Esophagus (tissue), 2 donors: ENCODE results near the gene CROT. TPM values are rescaled to one million over a fixed set of nuclear protein-coding genes. Genes with fewer than 3 reads are reported as not detected.

Source experiments
- H3K27ac ChIP-seq, 2 donors: one replicate each; pipeline ENCODE4 v1.5.1; 2013; ENCODE audit warnings: low read depth in 2 of 2, mild to moderate bottlenecking in 2 of 2, inconsistent platforms in 1 of 2, low read length in 1 of 2, moderate library complexity in 1 of 2
- H3K27me3 ChIP-seq, 2 donors: one replicate each; pipeline ENCODE4 v1.6.1; 2013; ENCODE audit warnings: low read length in 2 of 2, control low read depth in 1 of 2, mild to moderate bottlenecking in 1 of 2; ENCODE audit not compliant: insufficient read depth in 2 of 2, control insufficient read depth in 1 of 2
- H3K36me3 ChIP-seq, 2 donors: one replicate each; pipeline ENCODE4 v1.6.1; 2013; ENCODE audit warnings: low read length in 1 of 2; ENCODE audit not compliant: control insufficient read depth in 2 of 2, insufficient read depth in 2 of 2
- H3K4me1 ChIP-seq, 2 donors: one replicate each; pipeline ENCODE4 v1.6.1; 2013; ENCODE audit warnings: low read length in 1 of 2; ENCODE audit not compliant: control insufficient read depth in 2 of 2, insufficient read depth in 2 of 2
- H3K4me3 ChIP-seq, 2 donors: one replicate each; pipeline ENCODE4 v1.5.1; 2013; ENCODE audit warnings: low read length in 2 of 2, mild to moderate bottlenecking in 2 of 2, low read depth in 1 of 2, moderate library complexity in 1 of 2
- H3K9me3 ChIP-seq, 2 donors: one replicate each; pipeline ENCODE4 v1.6.1; 2013; ENCODE audit warnings: mild to moderate bottlenecking in 2 of 2, low read depth in 1 of 2, low read length in 1 of 2, moderate library complexity in 1 of 2; ENCODE audit not compliant: control insufficient read depth in 2 of 2, insufficient read depth in 1 of 2
- WGBS, 2 donors: extraction: QIAGEN DNeasy Blood & Tissue Kit; methylation state at CpG; one replicate each; pipeline ENCODE4 v1.1.7; 2013; 5-methylcytosine and 5-hydroxymethylcytosine counted together
- polyA plus RNA-seq, 2 donors: library from polyadenylated mRNA; stranded (reverse); fragments of 200-250 nt; gene quantifications; one replicate each; pipeline ENCODE4 v1.2.3, GENCODE V29; 2013
- donor health status: healthy with polysubstance abuse.
- donor health status: Bipolar disorder and iron deficiency.

Gene CROT
- polyA plus RNA-seq, 2 donors: 14.2 to 20.6 TPM

GRCh38 chr7:87322912-87323311 lies 22.6 kb upstream of the CROT start:
- H3K4me3 ChIP-seq: no peak overlapping the region
- H3K27ac ChIP-seq: no peak overlapping the region
- no peaks in the 10 kb centered on the region for H3K27me3 ChIP-seq
- H3K9me3 ChIP-seq: peaks cover 0 to 4% of the 10 kb centered on the region in 2 donors
- peaks cover 0 to 4% of the 10 kb centered on the region in 2 donors for H3K4me1 ChIP-seq
- 79 to 85% methylated on average over 1 of the region's 1 CpG for WGBS, 2 donors
- H3K36me3 ChIP-seq: peaks cover 0 to 5% of the 10 kb centered on the region in 2 donors

GRCh38 chr7:87325576-87326370 lies 19.7 kb upstream of the CROT start:
- no peak overlapping the region for H3K4me3 ChIP-seq
- peaks cover 8 to 18% of the 10 kb centered on the region in 2 donors for H3K9me3 ChIP-seq
- H3K36me3 ChIP-seq: peaks cover 2 to 5% of the 10 kb centered on the region in 2 donors
- H3K27ac ChIP-seq: no peak overlapping the region
- no peaks in the 10 kb centered on the region for H3K27me3 ChIP-seq
- H3K4me1 ChIP-seq: no peaks in the 10 kb centered on the region
- 96 to 97% methylated on average over 2 of the region's 2 CpGs for WGBS, 2 donors

- Histone ChIP-seq H3K27ac (no peak overlapping the region), H3K4me1 (peaks cover 0 to 3% of the 10 kb centered on the region in 2 donors), H3K27me3 (no peaks in the 10 kb centered on the region), H3K9me3 (peaks cover 8 to 18% of the 10 kb centered on the region in 2 donors), H3K4me3 (no peak overlapping the region), H3K36me3 (peaks cover 2 to 5% of the 10 kb centered on the region in 2 donors)
- 86 to 96% methylated on average over 3 of the region's 3 CpGs for WGBS, 2 donors
Measured at GRCh38 chr7:87328281-87328680, 17.2 kb upstream of the CROT start.

GRCh38 chr7:87330316-87330715 lies 15.1 kb upstream of the CROT start:
- Histone ChIP-seq H3K4me3 (no peak overlapping the region), H3K4me1 (peaks cover 0 to 3% of the 10 kb centered on the region in 2 donors), H3K36me3 (peaks cover 2 to 5% of the 10 kb centered on the region in 2 donors), H3K27ac (no peak overlapping the region), H3K9me3 (peaks cover 8 to 18% of the 10 kb centered on the region in 2 donors), H3K27me3 (no peaks in the 10 kb centered on the region)
- WGBS, 2 donors: 64 to 70% methylated on average over 3 of the region's 3 CpGs

GRCh38 chr7:87330942-87331341 lies 14.5 kb upstream of the CROT start:
- Histone ChIP-seq H3K27ac (no peak overlapping the region), H3K4me1 (peaks cover 0 to 3% of the 10 kb centered on the region in 2 donors), H3K27me3 (no peaks in the 10 kb centered on the region), H3K36me3 (peaks cover 2 to 5% of the 10 kb centered on the region in 2 donors), H3K4me3 (no peak overlapping the region), H3K9me3 (peaks cover 8 to 18% of the 10 kb centered on the region in 2 donors)
- WGBS, 2 donors: 51 to 59% methylated on average over 2 of the region's 2 CpGs

GRCh38 chr7:87331687-87332252 lies 13.7 kb upstream of the CROT start:
- H3K4me3 ChIP-seq: no peak overlapping the region
- H3K36me3 ChIP-seq: peaks cover 2 to 5% of the 10 kb centered on the region in 2 donors
- H3K9me3 ChIP-seq: peaks cover 8 to 18% of the 10 kb centered on the region in 2 donors
- no peak overlapping the region for H3K27ac ChIP-seq
- no peaks in the 10 kb centered on the region for H3K27me3 ChIP-seq
- WGBS, 2 donors: 89 to 95% methylated on average over 5 of the region's 5 CpGs
- peaks cover 0 to 3% of the 10 kb centered on the region in 2 donors for H3K4me1 ChIP-seq

- no peaks in the 10 kb centered on the region for H3K27me3 ChIP-seq
- no peak overlapping the region for H3K27ac ChIP-seq
- peaks cover 8 to 14% of the 10 kb centered on the region in 2 donors for H3K9me3 ChIP-seq
- peaks cover 0 to 3% of the 10 kb centered on the region in 2 donors for H3K4me1 ChIP-seq
- no peak overlapping the region for H3K4me3 ChIP-seq
- H3K36me3 ChIP-seq: peaks cover 2 to 4% of the 10 kb centered on the region in 2 donors
- 71 to 73% methylated on average over 2 of the region's 2 CpGs for WGBS, 2 donors
Measured at GRCh38 chr7:87332321-87332720, 13.1 kb upstream of the CROT start.

- 97% methylated on average over 4 of the region's 4 CpGs for WGBS, 2 donors
- no peaks in the 10 kb centered on the region for H3K27me3 ChIP-seq
- H3K36me3 ChIP-seq: peaks cover 0 to 3% of the 10 kb centered on the region in 2 donors
- H3K4me3 ChIP-seq: no peak overlapping the region
- H3K27ac ChIP-seq: no peak overlapping the region
- no peaks in the 10 kb centered on the region for H3K4me1 ChIP-seq
- no peaks in the 10 kb centered on the region for H3K9me3 ChIP-seq
Measured at GRCh38 chr7:87336136-87336535, 9.3 kb upstream of the CROT start.

- Histone ChIP-seq H3K27ac (no peak overlapping the region), H3K36me3 (peaks cover 0 to 4% of the 10 kb centered on the region in 2 donors)
Measured at GRCh38 chr7:87337331-87337730, 8.1 kb upstream of the CROT start.

More at GRCh38 chr7:87337331-87337730, 8.1 kb upstream of the CROT start:
- Histone ChIP-seq H3K4me3 (no peak overlapping the region), H3K9me3 (no peaks in the 10 kb centered on the region), H3K27me3 (no peaks in the 10 kb centered on the region), H3K4me1 (no peaks in the 10 kb centered on the region)
- 83 to 88% methylated on average over 2 of the region's 2 CpGs for WGBS, 2 donors
